Measurements from ENCODE around the gene CTTNBP2NL. TPM values are rescaled to one million over a fixed set of nuclear protein-coding genes. Genes with fewer than 3 reads are reported as not detected.

Gene CTTNBP2NL
- total and polyA plus RNA-seq, 4 donors: 1.7 to 4.4 (median 3.0) TPM

- no peaks in the 10 kb centered on the region for H3K9me3 ChIP-seq (ENCODE audit: control insufficient read depth in 4 of 4, low read length in 3 of 4)
- DNase-seq (ENCODE audit: low spot score): no peak
- H3K27me3 ChIP-seq (ENCODE audit: control insufficient read depth in 4 of 4, insufficient read depth in 4 of 4, low read length in 3 of 4): no peaks in the 10 kb centered on the region
- TF ChIP-seq RAD21 (IDR thresholded peaks at IDR 0.05) (no peak), GABPA (IDR thresholded peaks at IDR 0.05 in 1 of 2, conservative IDR thresholded peaks at IDR 0.05 in 1 of 2) (no peak), RXRA (IDR thresholded peaks at IDR 0.05) (no peak), EGR1 (IDR thresholded peaks at IDR 0.05; ENCODE audit: low read depth in 2 of 2) (no peak), ATF3 (IDR thresholded peaks at IDR 0.05) (no peak), YY1 (IDR thresholded peaks at IDR 0.05) (no peak), HNF4G (IDR thresholded peaks at IDR 0.05) (no peak), MAX (IDR thresholded peaks at IDR 0.05) (no peak), JUND (IDR thresholded peaks at IDR 0.05) (no peak), HNF4A (conservative IDR thresholded peaks at IDR 0.05) (no peak), REST (IDR thresholded peaks at IDR 0.05) (no peak), TAF1 (conservative IDR thresholded peaks at IDR 0.05) (no peak), FOXA2 (IDR thresholded peaks at IDR 0.05) (no peak), FOXA1 (IDR thresholded peaks at IDR 0.05) (no peak), SP1 (IDR thresholded peaks at IDR 0.05) (no peak), ZBTB33 (IDR thresholded peaks at IDR 0.05) (no peak), NR2F2 (IDR thresholded peaks at IDR 0.05) (no peak), CTCF (IDR thresholded peaks at IDR 0.05; ENCODE audit: low read depth, low read length, missing input control) (no peak)
- peak overlapping the region in 1 of 2 donors; percentile 13 for H3K27ac ChIP-seq (ENCODE audit: low read depth in 1 of 2, low read length in 2 of 2)
- H3K4me1 ChIP-seq (ENCODE audit: control insufficient read depth in 4 of 4, insufficient read depth in 4 of 4, low read length in 3 of 4): peaks cover 0 to 5% (median 0%) of the 10 kb centered on the region in 4 donors
- no peak overlapping the region for H3K9ac ChIP-seq (ENCODE audit: low read depth in 1 of 2, low read length in 2 of 2)
- no peak overlapping the region for H3K4me3 ChIP-seq (ENCODE audit: low read depth in 1 of 3, low read length in 3 of 3)
- 84% methylated on average over 5 of the region's 5 CpGs for WGBS
- H3K36me3 ChIP-seq (ENCODE audit: control insufficient read depth in 4 of 4, insufficient read depth in 3 of 4, low read depth in 1 of 4, low read length in 3 of 4): no peaks in the 10 kb centered on the region
These were observed 44.6 kb downstream of the CTTNBP2NL start for GRCh38 chr1:112440574-112440973.
